Stimulated activated CD4-positive, alpha-beta T cell treated with anti-CD3 and anti-CD28 coated beads, TNF-alpha, amount 100 ng/mL, for 1 hour (primary cell): Measurements from ENCODE around the gene HIVEP3.
A peak's percentile ranks its signal among the peaks of the same experiment; 100 is the strongest.

ENCODE experiments used
- DNase-seq, 3 donors: peaks; one replicate each; pipeline ENCODE4 v3.0.0-alpha.2; 2020; ENCODE audit warnings: low read depth in 3 of 3, low spot score in 1 of 3

Gene HIVEP3

DNA sequence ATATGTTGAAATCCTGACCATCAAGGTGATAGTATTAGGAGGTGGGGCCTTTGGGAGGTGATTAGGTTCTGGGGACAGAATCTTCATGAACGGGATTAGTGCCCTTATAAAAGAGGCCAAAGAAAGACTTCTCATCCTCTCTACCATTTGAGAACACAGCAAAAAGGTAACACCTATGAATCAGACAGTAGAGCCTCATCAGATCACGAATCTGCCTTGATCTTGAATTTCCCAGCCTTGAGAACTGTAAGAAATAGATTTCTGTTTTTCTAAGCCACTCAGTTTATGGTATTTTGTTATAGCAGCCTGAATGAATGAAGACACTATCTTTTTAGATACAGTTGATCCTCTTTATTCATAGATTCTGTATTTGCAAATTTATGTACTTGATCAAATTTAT lies 227.3 kb downstream of the HIVEP3 start:
- DNase-seq = no peak

- DNase-seq = no peak
These were observed 228.4 kb downstream of the HIVEP3 start for GRCh38 chr1:41690331-41690730.

- DNase-seq = no peak
These were observed 229.2 kb downstream of the HIVEP3 start for GRCh38 chr1:41689558-41689981.

GRCh38 chr1:41689139-41689538 lies 229.6 kb downstream of the HIVEP3 start:
- DNase-seq = no peak

DNA sequence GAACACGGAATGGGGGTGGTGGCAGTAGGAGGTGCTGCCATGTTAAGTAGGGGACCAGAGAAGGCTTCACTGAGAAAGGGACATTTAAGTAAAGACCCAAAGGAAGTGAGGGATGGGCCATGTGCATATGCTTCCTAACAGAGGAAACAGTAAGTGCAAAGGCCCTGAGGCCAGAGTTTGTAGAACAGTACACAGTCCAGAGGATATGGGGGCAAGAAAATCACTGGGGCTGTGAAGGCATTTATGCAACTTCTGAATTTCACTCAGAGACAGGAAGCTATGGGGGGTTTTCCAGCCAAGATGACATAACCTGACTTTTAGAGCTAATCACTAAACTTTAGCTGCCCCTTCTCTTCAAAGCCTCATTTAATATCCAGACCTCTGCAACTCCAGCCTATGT lies 231.7 kb downstream of the HIVEP3 start:
- DNase-seq = no peak

DNA sequence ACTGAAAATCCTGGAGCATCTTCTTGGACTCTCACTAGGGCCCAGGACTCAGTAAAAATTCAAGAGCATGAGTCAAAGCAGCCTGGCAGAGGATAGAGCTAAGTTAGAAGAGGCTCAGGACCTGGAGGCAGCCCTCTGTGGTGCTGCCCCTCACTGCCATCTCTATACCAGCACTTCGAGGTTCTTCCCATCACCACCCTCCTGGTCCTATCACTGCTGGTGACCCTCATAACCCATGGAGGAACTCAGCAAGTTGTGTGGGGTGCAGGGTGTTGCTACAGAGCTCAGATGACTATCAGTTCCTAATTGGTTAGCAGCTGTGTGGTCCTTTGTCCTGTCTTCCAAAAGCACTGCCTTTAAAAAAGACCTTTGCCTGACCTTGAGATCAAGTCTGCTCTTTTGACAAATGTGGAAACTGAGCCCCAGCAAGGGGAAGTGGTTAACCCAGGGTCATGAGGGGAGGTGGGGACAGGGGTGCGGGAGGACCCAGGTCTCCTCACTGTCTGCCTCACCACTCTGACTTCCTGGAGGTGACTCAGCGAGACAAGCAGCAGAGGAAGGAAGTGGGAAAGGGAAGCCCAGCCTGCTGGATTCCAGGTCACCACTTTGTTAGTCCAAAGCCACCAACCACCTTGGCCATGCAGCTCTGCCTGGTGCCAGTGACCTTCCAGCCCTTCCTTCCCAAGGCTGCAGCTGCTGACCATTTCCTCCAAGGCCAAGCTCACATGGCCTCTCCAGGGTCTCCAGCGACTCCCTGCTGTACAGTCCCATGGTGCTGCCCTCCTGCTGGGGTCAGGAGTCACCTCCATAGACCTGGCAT lies 234.8 kb downstream of the HIVEP3 start:
- no peak for DNase-seq

DNA sequence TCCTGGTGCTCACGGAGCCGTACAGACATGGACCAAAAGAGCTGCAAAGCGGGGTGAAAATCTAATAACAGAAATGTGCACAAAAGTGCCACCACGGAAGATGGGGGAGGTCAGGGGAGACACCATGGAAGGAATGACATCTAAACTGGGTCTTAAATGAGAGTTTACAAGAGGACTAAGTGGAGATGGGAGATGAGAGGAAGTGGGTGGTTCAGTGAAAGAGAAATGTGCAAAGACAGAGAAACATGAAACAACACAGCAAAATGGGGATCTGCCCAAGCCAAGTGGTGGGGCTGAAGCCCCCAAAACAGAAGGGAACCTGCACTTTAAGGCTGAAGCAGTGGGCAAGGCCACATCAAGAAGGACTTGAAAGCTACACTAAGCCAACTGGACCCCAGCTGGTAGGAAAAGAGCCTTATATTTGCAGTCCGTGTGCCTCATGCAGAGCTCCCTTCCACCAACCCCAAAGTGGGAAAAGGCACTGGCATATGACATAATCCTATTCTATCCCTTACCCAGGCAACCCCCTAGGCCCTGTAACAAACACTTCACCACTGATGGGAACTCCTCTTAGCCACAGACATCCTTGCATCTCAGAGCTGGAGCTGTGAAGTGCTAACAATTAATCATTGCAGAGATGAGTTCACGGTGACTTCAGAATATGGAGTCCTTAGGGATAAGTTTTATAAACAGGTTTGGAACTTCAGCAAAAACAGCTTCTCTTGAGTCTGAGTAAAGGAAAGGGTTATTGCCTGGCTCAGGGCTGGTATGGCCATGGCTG lies 235.7 kb downstream of the HIVEP3 start:
- no peak for DNase-seq

- DNase-seq = no peak
These were observed 236.6 kb downstream of the HIVEP3 start for GRCh38 chr1:41682149-41682548.

DNA sequence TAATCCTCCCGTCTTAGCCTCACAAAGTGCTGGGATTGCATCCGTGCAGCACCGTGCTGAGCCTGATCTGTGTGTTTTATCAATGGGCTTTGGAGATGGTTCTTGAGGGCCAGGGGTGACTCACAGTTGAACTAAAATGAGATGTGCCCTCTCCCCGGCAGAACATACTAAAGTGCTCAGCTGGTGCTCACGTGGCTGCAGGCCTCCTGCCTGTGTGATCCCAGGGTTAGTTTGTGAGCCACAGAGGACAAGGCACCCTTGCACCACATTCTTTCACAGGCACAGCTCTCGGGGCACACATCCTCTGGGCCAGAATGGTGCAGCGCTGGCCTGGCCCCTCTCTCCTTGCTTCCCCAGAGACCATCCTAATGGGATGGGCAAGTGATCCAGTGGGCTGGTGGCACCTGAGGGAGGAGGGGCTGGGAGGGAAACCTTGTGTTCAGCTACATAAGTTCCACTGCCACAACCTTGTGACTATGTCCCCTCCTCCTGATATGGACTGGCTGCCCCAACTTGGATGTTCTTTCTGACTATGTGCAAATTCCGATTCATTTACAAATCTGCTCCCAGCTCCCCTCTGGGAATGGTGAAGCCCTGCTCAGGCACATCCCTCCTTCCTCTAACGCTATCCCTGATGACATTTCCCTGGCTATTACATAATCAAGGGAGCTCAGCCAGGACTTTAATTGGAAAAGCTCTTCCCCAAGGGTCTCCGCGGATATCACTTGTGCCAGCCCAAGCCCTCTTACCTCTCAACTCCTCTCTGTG lies 237.2 kb downstream of the HIVEP3 start:
- no peak for DNase-seq

GRCh38 chr1:41679994-41680393 lies 238.7 kb downstream of the HIVEP3 start:
- no peak for DNase-seq

GRCh38 chr1:41679531-41679930 lies 239.2 kb downstream of the HIVEP3 start:
- DNase-seq = no peak

DNA sequence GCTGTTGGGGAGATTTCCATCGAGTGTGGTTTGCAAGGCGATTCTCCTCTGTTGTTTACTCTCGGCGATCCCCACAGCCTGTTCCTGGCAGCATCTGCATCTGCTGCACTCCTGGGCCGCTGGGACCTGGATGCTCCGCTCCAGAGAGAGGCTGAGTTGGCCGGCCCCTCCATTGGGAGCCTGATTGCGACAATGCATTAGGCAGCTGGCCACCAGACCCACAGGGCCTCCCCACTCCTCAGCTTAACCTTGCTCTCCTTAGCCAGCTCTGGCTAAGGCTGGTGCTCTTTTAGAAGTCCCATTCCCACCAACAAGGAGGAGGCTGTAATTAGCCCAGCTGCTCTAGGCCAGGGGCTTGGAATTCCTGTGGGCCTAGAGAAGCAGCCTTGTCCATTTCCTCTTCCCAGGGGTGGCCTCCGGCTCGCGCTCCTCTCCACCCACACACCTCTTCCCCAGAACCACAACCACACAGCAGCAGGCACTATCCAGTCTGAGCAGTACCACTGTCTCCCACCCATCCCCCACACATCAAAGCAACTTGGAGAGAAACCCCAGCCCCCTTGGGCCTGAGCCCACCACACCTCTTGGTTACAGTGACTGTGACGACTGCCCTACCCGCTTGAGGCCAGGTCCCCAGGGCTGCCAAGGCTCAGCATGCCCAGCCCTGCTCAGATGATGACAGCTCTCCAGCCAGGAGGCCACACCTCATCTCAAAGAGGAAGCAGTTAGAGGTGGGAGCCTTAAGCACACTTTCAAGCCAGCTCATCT lies 240.4 kb downstream of the HIVEP3 start:
- no peak for DNase-seq

GRCh38 chr1:41677620-41678019 lies 241.1 kb downstream of the HIVEP3 start:
- DNase-seq = no peak

DNA sequence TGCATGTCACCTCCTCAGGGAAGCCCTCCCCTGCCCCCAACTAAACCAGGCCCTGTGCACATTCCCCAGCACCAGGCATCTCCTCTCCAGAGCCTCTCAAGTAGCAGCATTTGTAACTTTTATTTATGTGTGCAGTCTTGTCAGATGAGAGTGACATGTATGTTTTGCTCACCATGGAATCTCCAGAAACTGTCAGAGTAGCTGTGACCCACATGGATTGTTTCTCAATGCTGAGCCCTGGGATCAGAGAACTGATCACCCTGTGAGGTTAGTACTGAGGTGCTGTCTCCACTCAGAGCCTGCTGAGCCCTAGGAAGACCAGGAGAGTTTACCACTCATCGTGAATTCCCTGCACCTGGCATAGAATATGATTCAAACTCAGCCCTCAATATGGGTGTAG lies 243.3 kb downstream of the HIVEP3 start:
- no peak for DNase-seq

DNA sequence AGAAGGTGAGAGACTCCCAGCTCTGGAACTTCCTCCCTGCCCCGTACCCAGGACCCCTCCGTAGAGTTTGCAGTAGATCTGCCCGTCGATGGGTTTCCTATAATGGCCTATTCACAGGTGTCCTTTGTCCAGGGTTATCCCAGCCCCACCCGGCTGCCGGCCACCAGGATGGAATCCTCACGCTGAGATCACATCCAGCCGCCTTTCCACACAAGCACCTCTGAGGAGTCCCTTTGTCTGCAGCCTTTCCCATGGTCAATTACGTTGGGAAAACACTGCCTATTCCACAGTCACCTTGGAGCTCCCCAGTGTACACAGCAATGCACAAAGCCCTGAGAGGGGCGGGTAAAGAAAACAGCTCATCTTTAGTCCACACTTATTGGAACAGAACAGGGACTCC lies 244.2 kb downstream of the HIVEP3 start:
- DNase-seq = no peak

DNA sequence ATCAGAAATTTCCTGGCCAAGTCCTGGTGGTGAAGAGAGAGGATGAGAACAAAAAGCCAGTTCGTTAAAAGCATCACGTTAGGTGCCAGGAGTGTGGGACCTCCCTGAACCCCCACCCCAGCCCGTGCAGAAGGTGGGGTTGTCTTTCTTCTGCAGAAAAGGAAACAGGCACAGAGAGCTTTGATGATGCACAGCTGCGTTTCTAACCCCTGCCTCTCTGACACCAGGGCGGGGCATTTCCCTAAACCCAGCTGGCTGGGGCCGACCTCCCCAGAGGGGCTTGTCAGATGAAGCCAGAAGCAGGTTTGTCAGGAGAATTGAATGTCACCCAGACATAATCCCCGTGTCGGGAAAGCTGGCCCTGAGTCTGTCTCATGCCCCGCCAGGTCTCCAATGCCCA lies 244.9 kb downstream of the HIVEP3 start:
- DNase-seq = no peak

- DNase-seq = peak in 1 of 3 donors; percentile 16
These were observed 245.3 kb downstream of the HIVEP3 start for GRCh38 chr1:41673378-41673777.

DNA sequence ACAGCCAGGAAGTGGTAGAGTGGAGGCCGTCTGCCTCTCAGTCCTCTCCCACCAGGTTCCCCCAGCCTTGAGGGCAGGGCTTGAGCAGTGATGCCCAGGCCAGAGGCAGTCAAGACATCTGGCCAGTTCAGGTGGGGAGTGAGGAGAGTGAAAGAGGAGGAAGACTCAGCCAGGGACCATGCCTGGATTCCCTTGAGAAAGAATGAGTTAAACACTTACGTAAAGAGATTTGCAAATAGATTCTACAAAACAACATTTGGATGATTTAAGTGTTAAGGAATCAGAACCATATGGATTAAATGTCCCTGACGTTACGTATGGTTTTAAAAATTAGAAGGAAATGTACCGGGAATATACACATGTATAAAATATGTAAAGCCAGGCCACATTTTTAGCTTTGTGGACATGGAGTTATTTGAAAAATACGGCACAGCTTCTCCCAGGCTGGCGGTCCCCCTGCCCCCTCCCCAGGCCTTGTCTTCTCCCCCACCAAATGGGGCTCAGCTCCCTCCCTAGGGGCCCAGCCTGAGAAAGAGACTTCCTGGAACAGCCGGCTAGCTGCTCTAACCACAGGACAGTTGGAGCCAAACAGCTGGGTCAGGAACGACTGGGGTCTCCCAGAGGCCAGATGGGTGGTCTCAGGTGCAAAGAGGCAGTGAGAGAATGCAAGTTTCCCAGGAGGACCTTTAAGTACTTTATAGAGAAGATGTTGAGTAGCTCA lies 245.9 kb downstream of the HIVEP3 start:
- no peak for DNase-seq

DNA sequence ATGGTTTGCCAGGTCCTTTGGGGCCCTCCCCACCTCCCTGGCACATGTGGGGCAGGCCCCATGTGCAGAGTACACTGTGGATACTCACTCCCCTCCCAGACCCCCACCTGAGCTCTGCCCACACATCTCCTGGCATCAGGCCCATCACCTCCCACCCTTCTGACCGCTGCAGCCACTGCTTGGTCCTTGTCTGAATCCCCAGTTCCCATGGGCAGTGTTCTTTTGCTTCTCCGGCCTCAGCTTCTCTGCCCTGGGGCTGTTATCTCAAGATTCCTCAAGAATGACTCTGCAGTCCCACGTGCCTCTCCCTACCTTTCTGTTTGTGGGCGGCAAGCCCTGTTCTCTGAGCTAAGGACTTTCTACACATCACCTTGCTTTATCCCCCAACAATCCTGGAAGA lies 246.5 kb downstream of the HIVEP3 start:
- DNase-seq = no peak

DNA sequence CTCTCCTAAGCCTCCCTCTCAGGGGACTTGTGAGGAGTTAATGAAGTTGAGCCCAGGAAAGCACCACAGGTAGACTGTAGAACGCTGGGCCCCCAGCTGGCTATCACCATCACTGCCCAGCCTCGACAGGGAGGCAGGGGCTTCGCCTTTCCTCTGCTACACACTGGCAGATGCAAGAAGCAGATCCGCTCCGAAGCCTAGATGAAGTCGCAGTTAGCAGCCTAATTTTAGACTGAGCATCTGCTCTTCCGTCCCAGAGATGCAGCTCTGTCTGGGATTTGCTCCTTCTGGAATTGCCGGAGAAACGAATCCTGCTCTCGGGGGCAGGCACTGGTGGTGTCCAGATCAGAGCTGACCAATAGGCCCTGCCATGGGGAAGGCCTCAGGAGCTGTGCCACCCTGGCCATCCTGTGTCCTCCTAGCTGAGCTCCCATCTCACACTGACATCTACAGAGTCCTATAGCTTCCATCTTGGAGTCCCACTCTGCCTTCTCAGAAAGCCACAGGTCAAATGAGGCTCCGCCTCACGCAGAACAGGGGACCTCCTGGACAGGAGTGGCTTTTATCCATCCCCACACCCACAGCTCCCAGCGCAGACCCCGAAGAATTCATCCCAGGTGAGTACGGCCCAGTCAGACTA lies 247.5 kb downstream of the HIVEP3 start:
- no peak for DNase-seq
